ENCODE measurements around the gene ADSL. TPM values are rescaled to one million over a fixed set of nuclear protein-coding genes. Genes with fewer than 3 reads are reported as not detected.

ADSL gene
- total RNA-seq, 1 experiment from 2014 or later: 120 TPM

DNA sequence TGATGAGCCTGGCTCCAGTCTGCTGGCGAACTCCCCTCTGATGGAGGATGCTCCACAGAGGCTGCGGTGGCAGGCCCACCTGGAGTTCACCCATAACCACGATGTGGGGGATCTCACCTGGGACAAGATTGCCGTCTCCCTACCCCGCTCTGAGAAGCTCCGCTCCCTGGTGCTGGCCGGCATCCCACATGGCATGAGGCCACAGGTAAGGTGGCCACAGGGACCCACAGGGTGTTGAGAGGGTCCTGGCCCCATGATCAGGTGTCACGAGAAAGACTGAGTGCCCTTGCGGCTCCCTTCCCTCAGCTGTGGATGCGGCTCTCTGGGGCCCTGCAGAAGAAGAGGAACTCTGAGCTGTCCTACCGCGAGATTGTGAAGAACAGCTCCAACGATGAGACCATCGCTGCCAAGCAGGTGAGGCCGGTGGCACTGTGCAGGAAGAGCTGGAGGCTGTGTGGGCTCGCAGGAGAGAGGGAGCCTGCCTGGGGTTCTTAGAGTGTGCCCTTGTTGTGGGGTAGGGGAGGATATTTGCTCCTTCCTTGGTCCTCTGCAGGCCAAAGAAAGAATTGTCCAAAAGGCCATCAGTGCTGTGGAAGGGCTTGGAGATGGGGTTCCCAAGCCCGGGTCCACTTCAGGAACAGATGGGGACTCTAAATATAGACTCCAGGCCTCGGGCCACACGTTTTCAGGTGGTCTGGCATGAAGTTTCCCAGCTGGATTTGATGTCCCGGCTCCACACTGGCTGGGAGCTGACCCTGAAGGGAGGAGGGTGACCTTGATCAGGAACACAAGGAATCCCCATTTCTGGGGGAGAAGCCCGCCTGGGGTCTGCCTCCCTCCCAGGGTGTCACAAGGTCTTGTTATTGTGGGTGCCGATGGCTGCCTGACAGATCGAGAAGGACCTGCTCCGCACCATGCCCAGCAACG is 58.2 kb downstream of the ADSL start:
- H3K36me3 Mint-ChIP-seq (ENCODE audit: insufficient read depth, unreplicated experiment): peaks cover 64% of the 10 kb centered on the region
- H3K9me3 Mint-ChIP-seq (ENCODE audit: unreplicated experiment): no peaks in the 10 kb centered on the region
- H3K9me3 ChIP-seq: no peaks in the 10 kb centered on the region
- TF ChIP-seq, protein P1, sequence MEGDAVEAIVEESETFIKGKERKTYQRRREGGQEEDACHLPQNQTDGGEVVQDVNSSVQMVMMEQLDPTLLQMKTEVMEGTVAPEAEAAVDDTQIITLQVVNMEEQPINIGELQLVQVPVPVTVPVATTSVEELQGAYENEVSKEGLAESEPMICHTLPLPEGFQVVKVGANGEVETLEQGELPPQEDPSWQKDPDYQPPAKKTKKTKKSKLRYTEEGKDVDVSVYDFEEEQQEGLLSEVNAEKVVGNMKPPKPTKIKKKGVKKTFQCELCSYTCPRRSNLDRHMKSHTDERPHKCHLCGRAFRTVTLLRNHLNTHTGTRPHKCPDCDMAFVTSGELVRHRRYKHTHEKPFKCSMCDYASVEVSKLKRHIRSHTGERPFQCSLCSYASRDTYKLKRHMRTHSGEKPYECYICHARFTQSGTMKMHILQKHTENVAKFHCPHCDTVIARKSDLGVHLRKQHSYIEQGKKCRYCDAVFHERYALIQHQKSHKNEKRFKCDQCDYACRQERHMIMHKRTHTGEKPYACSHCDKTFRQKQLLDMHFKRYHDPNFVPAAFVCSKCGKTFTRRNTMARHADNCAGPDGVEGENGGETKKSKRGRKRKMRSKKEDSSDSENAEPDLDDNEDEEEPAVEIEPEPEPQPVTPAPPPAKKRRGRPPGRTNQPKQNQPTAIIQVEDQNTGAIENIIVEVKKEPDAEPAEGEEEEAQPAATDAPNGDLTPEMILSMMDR (IDR thresholded peaks at IDR 0.05; ENCODE audit: insufficient read depth in 1 of 2, low read depth in 1 of 2, low read length in 1 of 2, severe bottlenecking in 1 of 2, unreplicated experiment in 1 of 2): no peak
- no peak overlapping the region for H3K4me3 Mint-ChIP-seq (ENCODE audit: unreplicated experiment)
- H3K27me3 ChIP-seq (replicated peaks; ENCODE audit: control insufficient read depth, insufficient read depth, low read length): no peaks in the 10 kb centered on the region
- intact Hi-C loops (cut with micrococcal nuclease; ENCODE audit: unreplicated experiment): no loop called here
- H3K36me3 ChIP-seq (ENCODE audit: control insufficient read depth, insufficient read depth, low read length): no peaks in the 10 kb centered on the region
- ChIA-PET CTCF (interaction anchor here (1.0 kb wide), 1 partner anchor 278 kb away, joined by 4 read pairs; no protein-coding TSS in a partner anchor), POLR2A (no interaction called here)
- BruUV-seq (replicated peaks): no TSS peak
- H3K4me1 Mint-ChIP-seq (ENCODE audit: low read depth, unreplicated experiment): no peaks in the 10 kb centered on the region
- DNase-seq: no peak
- no peaks in the 10 kb centered on the region for H3K4me1 ChIP-seq
- H3K27ac Mint-ChIP-seq (ENCODE audit: unreplicated experiment): no peak overlapping the region
- no peak overlapping the region for H3K4me3 ChIP-seq (ENCODE audit: low read depth, low read length)
- H3K27me3 Mint-ChIP-seq (ENCODE audit: insufficient read depth, unreplicated experiment): no peaks in the 10 kb centered on the region

GRCh38 chr22:40405178-40406062 is 59.1 kb downstream of the ADSL start:
- Mint-ChIP-seq H3K36me3 (ENCODE audit: insufficient read depth, unreplicated experiment) (peaks cover 66% of the 10 kb centered on the region), H3K27me3 (ENCODE audit: insufficient read depth, unreplicated experiment) (no peaks in the 10 kb centered on the region), H3K4me3 (ENCODE audit: unreplicated experiment) (no peak overlapping the region), H3K4me1 (ENCODE audit: low read depth, unreplicated experiment) (no peaks in the 10 kb centered on the region), H3K9me3 (ENCODE audit: unreplicated experiment) (no peaks in the 10 kb centered on the region), H3K27ac (ENCODE audit: unreplicated experiment) (no peak overlapping the region)
- CTCF ChIA-PET: no interaction called here
- no peaks in the 10 kb centered on the region for H3K9me3 ChIP-seq
- BruUV-seq (replicated peaks): no TSS peak
- intact Hi-C loops (cut with micrococcal nuclease; ENCODE audit: unreplicated experiment): no loop called here
- POLR2A ChIA-PET: no interaction called here
- TF ChIP-seq, protein P1 (IDR thresholded peaks at IDR 0.05; ENCODE audit: insufficient read depth in 1 of 2, low read depth in 1 of 2, low read length in 1 of 2, severe bottlenecking in 1 of 2, unreplicated experiment in 1 of 2): no peak
- no peaks in the 10 kb centered on the region for H3K27me3 ChIP-seq (replicated peaks; ENCODE audit: control insufficient read depth, insufficient read depth, low read length)
- H3K4me3 ChIP-seq (ENCODE audit: low read depth, low read length): no peak overlapping the region
- no peaks in the 10 kb centered on the region for H3K4me1 ChIP-seq
- DNase-seq: no peak
- H3K36me3 ChIP-seq (ENCODE audit: control insufficient read depth, insufficient read depth, low read length): no peaks in the 10 kb centered on the region

GRCh38 chr22:40406063-40406890 is 60.0 kb downstream of the ADSL start:
- Mint-ChIP-seq H3K4me1 (ENCODE audit: low read depth, unreplicated experiment) (no peaks in the 10 kb centered on the region), H3K27me3 (ENCODE audit: insufficient read depth, unreplicated experiment) (no peaks in the 10 kb centered on the region), H3K4me3 (ENCODE audit: unreplicated experiment) (no peak overlapping the region), H3K36me3 (ENCODE audit: insufficient read depth, unreplicated experiment) (peaks cover 69% of the 10 kb centered on the region), H3K9me3 (ENCODE audit: unreplicated experiment) (no peaks in the 10 kb centered on the region), H3K27ac (ENCODE audit: unreplicated experiment) (no peak overlapping the region)
- no peak for DNase-seq
- Histone ChIP-seq H3K36me3 (ENCODE audit: control insufficient read depth, insufficient read depth, low read length) (no peaks in the 10 kb centered on the region; the same call in 1 of the 2 replicates), H3K4me3 (ENCODE audit: low read depth, low read length) (no peak overlapping the region), H3K9me3 (no peaks in the 10 kb centered on the region), H3K4me1 (no peaks in the 10 kb centered on the region), H3K27me3 (replicated peaks; ENCODE audit: control insufficient read depth, insufficient read depth, low read length) (no peaks in the 10 kb centered on the region)
- ChIA-PET POLR2A (no interaction called here), CTCF (no interaction called here)
- TF ChIP-seq, protein P1 (IDR thresholded peaks at IDR 0.05; ENCODE audit: insufficient read depth in 1 of 2, low read depth in 1 of 2, low read length in 1 of 2, severe bottlenecking in 1 of 2, unreplicated experiment in 1 of 2): no peak
- intact Hi-C loops (cut with micrococcal nuclease; ENCODE audit: unreplicated experiment): no loop called here
- BruUV-seq (replicated peaks): no TSS peak
